Measurements from ENCODE around the gene SUN5.

Gene SUN5

DNA sequence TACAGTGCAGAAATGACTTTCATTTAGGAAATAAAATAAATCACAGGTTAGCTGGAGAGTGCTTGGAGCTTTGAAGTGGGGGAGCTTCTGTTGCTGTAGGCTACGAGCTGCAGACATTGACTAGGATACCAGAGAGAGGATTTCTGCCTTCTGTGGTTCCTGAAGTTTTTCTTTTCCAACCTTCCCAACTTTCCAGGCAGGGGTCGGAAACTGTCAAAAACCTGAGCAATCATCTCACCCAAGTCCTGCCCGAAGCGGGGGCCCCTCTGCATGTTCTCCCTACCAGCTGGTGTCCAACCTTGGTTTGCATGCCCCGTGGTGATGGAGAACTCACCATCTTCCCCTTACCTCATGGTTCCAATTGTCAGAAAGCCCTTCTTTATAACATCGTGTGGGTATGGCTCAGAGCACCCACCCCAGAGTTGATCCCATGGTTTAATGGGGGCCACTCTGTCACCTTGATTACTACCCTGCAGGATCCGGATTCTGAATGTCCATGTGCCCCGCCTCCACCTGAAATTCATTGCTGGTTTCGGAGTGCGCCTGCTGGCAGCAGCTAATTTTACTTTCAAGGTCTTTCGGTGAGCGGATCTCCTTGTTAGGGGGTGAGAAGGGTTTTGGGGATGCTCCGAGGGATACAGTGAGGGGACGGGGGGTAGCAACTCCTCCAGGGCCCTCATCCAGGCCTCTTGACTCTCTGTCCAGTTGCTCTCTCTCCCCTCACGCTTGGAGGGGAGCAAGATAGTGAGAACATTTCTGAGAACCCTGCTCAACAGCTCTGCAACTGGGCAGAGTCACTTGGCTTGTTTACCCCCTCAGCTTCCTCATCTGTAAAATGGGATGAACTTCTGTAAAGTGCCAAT is 8.3 kb upstream of the SUN5 start:
- DNase-seq: no peak

DNA sequence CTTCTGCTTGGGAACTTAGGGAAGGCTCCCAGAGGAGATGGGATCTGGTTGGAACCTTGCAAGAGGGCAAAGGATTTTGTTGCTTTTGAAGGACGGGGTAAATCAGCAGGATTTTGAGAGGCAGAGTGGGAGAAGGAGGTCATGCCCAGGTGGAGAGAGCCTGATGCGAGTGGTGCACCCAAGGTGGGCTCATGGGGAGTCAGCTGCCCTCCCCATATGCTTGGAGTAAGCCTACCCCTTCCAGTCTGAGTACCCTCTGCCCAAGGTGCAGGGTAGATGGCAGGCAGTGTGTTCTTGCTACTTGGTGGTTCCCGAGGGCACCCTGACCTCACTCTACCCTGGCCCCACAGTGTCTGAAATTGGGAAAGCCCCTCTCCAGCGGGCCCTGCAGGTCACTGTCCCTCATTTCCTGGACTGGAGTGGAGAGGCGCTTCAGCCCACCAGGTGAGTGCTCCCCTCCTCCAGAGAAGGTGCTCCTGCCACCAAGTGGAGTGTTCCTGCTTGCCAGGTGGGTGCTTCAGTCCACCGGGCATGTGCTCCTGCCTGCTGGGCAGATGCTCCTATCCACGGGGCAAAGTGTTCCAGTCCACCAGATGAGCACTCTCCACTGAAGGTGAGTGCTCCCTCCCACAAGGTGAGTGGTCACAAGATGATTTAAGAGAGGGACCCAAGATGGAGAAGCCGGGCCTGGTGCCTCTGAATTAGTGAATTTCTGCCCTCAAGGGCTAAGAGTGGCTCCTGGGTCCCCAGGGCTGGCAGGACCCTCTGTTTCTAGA is 6.6 kb upstream of the SUN5 start:
- no peak for DNase-seq

DNA sequence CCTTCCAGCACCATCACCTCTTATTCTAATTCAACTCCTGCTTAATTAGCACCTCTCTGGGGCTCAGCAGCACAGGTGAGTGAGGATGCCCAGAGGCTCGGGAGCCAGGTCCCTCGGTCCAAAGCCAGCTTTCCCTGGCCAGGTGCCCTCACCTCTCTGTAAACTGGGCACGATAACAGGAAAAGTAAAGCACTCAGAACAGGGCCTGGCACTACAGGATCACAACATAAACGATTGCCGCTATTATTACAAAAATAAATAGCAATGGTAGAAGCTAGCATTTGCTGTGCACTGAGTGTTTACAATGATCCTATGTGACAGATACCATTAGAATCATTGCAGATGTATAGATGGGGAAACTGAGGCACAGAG is 5.9 kb upstream of the SUN5 start:
- DNase-seq: no peak

DNA sequence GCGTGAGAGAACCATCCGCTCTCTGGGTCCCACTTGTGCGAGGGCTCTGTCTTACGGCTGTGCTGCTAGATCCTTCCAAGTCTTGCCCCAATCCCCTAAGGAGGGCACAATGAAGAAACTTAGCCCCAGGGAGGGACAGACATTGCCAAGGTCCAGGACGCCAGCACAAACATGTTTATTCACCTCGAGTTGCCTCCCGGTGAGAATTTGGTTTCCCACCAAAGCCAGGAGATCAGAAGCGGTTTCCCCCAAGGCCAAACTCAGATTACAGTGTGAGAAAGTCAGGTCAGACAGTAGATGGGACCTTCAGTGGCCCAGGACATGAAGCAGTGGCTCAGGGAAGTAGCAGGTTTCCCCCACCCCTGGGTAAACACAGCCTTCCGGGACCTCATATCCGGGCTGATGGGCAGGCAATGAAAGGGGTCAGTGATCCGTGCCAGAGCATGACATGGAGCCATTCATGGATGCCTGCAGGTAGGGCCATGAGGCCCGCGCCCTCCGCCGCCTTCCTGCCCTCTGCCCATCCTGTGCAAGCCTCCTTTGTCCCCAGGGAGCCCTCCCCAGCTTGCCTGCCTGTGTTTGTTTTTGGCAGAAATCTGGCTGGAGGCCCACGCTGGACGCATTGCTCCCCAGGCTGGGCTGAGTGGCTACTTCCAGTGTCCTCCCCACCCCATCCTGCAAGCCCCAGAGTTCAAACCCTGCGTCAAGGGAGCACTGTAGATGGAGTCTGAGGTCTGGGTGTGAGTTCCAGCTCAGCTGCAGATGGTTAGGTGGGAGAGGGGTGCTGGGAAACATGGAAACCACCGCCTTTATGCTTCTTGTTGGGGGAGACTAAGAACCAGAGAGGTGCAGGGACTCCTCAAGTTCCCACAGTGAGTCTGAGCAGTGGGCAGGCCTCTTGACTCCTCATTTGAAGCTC is 5.2 kb upstream of the SUN5 start:
- no peak for DNase-seq

DNA sequence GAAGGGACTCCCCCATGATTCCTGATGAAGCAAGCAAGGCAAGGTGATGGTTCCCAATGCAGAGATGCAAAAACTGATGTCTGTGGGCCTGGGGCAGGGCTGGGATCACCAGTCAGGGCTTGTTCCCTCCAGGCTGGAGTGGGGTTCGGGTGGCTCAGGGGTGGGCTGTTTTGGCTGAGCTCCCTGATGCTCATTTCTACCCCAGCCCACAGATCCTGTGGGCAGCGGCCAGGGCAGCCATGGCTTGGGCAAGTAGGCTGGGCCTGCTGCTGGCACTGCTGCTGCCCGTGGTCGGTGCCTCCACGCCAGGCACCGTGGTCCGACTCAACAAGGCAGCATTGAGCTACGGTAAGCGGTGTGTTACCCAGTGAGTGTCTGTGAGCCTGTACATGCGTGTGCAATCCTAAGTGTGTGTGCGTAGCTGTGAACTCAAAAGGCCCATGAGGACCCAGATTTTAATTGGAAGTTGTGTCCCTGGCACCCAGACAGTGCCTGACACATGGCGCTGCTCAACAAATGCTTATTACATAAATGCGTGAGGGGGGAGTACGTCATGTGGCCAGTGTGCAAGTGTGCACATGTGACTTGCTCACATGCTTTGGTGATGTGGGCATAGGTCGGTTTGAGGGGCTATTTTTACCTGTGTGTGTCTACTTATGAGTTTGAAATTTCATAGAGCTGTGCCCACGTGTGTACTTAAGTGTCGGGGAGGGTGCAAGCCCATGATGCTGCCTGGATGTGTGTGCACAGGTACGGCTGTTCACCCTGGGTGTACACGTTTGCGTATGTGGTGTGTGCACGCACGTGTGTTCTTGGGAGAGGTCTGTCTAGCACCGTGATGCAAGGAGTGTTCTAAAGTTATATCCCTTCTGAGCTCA is 4.3 kb upstream of the SUN5 start:
- no peak for DNase-seq

DNA sequence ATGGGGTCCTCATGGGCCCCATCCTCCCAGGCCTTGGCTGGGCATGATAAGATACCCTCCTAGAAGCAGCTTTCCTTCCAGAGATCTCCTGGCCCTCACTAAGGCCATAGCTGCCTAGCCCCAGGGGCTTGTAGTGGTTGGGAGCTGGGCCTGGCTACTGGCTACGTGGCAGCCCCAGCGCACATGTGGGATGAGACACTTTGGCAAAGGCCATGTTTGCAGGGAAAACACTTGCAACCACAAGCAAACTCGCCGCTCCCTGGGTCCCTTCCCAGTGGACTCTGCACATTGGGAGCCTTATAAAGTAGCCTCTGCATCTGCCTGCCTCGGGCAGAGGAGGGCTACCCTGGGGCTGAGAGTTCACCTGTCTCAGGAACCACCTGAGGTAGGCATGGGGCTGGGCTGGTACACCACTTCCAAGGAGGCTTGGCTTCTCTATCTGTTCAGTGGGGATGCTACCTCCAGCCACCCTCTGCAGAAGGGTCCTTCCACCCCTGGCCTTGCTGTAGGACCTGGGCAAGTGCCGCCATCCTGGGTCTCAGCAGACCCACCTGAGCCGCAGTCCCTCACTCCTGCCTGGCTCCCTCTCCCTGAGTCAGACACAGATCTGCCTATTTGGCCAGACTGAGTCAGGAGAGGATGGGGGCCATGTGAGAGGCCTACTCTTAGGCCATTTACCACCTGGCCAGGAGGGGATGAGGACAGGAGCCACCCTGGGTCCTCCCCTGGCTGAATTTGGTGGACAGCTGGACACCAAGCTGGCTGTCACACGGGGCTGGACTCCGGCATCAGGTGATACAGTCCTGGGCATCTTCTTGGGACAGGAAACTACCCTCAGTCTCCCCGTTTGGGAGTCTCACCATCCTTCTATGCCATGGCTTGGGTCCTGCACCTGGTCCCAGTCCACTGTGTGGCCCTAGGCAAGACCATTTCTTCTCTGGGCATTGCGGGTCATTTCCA is 3.4 kb upstream of the SUN5 start, which contains the start of gene BPIFB2:
BPIFB2 (plus strand) TSS at position 329 of the 960 bp plus-strand sequence. CDS start 871 bp downstream, outside the sequence.
- DNase-seq: no peak

DNA sequence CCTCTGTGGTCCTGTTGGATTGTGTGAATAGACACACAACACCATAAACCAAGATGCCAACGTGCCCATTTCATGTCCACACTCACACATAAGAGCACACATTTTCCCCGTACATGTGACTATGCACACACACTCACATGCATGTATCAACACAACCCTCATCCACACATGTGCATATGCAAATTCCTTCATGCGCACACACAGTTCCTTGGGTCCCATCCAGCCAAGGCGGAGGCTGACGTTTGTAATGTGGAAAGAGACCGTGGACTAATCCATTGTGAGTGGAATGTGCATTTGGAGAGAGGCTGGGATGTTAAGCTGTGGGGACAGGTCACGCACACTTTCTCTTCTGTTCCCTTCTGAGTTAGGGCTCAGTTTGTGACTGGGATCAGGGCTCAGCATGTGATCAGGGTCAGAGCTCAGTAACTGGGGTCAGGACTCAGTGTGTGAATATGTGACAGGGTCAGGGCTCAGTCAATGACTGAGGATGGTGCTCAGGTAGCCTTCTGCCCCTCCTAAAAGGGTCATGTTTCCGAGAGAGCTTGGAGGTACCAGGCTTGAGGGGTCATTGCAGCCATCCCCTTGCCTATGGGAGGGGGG is 2.6 kb upstream of the SUN5 start:
- DNase-seq: no peak

DNA sequence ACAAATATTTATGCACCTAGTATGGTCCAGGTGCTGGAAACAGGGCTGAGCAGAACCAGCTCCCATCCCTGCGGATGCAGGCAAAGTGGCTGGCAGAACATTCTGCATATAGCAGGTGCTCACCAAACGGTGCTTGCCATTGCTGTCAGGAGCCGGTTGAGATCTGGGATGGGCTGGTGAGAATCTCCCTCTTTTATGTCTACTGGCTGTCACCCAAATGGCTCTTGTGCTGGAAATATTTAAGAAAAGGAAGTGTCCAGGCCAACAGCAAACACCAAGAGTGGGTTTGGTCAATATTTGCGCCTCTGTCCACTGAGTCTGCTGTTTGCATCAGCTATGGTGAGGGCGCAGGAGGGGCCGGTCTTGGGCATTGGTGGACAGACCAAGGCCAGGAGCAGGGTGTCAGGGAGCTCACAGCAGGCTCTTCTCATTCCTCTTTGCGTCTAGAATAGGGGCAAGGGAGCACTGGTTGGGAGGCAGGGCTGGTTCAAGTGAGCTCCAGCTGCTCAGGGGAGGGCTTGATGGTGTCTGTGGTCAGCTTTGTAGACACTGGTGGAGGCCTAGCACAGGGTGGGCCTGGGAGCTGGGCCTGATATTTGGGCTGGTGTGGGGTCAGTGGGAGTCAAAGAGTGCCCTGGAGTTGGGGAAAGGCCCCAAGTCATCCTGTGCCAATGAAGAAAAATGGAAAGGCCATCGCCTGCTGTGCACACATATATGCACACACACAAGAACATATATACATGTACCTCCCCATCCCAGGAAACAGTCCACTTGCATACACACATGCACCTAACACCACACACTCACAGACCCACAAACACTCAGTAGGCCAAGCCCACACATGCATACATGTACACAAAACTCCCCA is 1.9 kb upstream of the SUN5 start:
- DNase-seq: no peak

DNA sequence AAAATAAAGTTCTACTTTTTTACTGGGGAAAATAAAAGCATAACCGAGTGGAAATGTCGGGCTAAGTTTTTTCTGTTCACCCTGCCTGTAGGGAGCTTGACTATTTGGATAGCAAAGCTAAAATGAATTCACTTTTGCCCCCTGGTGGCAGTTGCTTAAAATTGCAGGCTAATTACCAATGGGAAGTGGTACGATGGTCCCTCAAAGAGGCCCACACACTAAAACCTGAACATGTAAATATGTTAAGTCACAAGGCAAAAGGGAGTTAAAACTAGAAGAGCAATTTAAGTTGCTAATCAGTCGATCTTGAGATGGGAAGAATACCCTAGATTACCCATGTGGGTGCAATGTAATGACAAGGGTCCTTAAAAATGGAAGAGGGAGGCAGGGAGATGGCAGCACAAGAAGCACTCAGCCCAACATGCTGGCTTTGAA is 916 bp upstream of the SUN5 start:
- peak; percentile 65 for DNase-seq

DNA sequence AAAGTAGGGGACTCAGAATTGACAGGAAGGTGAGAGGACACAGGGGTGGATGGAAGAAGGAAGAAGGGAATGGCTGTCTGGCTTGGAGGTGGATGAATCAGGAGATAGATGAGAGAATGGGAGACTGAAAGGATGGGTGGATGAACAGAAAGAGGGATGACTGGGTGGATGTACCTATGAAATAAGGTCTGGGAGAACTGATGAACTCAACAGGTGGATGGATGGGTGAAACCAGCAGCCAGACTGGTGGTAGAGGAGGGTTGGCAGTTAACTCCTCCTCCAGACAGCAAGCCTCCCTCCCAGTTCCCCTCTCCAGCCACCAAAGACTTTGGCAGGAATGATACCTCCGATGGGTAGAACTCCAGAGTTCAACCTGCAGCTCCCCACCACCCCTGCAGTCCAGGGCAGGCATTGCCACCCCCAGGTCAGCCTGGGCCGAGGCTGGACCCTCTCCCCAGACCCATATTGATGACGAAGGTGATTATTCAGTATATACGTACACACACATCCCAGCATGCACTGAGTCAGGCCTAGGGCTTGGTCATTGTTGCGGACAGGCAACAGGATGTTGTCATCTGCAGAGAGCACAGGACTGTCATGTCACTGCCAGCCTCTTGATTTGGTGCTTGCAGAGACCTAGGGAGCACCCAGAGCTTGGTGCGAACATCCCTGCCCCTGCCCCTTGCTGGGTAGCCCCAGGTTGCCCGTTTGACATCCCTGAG is 2.0 kb downstream of the SUN5 start:
- DNase-seq: no peak

DNA sequence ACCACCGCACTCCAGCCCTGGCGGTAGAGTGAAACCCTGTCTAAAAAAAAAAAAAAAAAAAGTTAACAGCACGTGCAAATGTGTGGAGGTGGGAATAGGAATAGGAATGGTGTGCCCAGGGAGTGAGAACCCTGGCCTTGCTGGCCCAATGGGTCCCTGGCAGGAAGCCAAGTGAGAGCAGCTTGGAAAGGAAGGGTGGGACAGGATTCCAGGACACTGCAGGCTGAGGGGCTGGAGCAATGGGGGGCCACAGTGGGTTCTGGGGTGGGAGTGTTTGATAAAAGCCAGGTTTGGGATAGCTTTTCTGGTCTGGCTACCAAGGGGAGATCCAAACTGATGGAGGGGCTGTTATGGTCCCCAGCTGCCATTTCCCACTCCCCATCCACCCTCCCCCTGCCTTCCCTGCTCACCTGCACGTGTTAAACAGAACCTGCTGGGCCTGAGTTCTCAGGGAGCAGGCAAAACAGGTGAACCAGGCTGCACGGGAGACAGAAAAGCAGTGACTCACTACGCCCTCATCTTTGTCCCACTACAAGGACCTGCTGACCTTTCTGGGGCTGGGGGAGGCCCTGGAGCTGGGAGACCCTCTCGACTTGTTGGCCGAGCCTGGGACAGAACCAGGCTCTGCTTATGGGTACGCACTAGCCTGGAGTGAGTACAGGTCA is 3.3 kb downstream of the SUN5 start:
- DNase-seq: no peak

DNA sequence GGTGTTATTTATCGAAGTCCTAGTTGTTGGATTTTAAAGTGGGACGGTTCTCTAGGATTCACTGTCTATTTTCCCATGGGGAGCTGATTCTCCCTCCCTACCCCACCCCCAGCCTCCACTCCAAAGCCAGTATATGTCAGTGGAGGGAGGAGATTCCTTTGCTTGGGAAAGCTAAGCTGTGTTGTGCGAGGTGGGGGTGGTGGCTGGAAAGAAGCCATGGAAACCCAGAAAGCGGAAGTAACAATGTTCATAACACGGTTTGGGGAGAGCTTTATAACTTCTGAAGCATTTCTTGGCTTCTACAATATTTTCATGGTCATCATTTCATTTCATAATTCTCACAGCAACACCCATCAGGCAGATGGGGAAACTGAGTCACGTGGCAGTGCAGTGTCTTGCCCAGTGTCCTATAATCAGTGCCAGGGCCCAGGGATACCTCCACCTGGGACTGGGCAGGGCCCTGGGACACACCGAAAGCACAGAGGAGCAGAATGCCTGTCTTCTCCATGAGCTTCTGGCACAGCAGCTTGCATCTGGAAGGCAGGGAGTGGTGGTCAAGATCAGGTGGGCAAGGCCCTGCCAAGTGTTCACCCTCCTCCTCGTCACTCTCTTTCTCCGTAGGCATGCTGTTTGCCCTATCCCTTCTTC is 4.5 kb downstream of the SUN5 start:
- DNase-seq: peak; percentile 60

DNA sequence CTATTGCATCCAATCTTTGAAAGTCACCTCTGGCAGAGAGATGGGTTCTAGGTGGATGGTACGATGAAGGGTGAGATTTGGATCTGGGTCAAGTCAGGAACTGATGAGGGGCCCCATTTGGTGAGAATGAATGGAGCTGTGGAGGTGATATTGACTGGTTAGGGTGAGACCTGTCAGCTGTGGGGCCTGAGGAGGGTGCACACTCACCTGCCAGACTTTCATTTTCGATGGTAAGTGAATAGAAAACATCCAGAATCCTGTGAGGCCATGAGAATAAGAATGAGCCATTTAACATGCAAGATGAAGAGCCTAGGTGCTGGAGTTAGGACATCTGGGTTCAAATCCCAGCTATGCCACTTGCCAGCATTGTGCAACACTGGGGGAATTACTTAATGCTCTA is 6.8 kb downstream of the SUN5 start:
- no peak for DNase-seq

DNA sequence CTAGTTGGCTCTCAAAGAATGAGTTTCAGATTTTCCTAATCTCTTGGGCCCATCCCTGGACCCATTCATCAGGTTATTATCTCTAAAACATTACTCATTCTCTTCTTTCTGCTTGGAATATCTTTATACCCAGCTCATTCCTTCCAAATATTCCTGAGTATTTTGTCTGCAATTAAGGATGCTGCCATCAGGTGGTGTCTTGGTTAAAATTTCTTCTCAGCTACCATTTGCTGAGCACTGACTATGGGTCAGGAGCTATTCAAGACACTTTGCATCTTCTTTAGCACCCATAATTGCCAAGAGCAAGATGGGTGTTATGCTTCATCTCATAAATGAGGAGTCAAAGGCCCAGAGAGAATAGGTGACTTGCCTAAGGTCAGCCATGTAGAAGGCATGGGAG is 8.4 kb downstream of the SUN5 start:
- DNase-seq: no peak

DNA sequence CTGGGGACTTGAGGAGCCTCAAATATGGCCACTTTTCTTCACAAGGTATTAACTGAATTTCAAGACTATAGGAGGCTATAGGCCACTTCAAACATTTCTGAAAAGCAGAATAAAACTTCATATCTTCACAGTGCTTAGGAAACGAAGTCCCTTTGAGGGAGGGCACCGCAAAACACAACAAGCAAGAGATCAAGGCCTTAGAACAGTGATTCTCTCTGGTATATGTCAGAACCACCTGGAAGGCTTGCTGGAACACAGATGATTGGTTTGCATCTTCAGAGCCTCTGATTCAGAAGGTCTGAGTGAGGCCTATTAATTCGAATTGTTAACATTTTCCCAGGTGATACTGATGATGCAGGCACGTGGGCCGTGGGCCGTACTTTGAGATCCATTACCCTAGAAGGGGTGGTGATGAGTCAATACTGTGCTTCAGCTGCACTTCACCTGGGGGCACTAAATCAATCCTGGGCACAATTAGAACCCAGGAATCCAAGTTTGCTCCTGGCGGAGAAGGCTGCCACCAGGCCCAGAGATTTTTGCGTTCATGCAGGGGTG is 10.7 kb downstream of the SUN5 start:
- DNase-seq: no peak

DNA sequence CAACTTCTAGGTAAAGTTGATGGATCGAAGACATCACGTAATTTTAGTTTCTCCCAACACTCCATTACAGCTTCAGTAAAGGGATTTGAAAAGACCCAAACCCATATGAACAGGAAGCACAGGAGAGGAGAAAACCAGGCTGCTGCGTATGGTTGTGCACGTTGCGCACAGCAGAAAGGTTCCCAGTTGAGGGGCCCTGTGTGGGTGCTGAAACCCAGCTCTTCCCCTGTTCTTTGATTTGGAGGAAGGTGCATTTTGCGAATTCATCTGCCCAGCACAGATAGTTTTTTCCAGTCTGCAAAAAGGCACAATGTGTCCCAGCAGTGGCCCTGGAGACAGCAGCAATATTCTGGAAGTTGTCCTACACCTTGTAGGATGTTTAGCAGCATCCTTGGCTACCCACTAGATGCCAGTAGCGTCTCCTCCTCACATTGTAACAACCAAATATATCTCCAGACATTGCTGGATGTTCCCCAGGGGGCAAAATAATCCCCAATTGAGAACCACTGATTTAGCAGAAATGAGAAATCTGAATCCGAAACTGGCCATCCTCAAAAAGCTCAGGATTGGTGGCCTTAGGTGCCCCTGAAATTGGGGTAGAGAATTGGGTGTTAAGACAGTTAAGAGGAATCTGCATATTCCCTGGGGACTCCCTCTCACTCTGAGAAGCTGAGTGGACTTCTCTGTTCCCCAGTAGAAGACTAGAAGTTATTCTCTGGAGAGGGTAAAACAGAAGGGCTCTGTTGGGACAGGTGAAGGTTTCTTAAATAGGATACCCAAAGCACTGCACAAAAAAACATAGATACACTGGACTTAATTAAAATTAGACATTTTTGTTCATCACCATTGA is 12.2 kb downstream of the SUN5 start:
- DNase-seq: no peak

Measured in suppressor macrophage treated with lipopolysaccharide for 4 hours (primary cell).